ENCODE data around the gene ENTPD8. TPM values are rescaled to one million over a fixed set of nuclear protein-coding genes. Genes with fewer than 3 reads are reported as not detected.

Gene ENTPD8
- total and polyA plus RNA-seq, 2 donors (not counting 1 experiment from before 2014, with no cell fraction given), result not detected

- peaks cover 35% of the 10 kb centered on the region for H3K4me1 Mint-ChIP-seq
- Histone ChIP-seq H3K9me3 (ENCODE audit: control extremely low read depth in 1 of 3, control insufficient read depth in 2 of 3, insufficient read depth in 1 of 3, low read length in 2 of 3) (peaks cover 0 to 9% (median 0%) of the 10 kb centered on the region in 3 donors), H3K4me2 (replicated peaks; ENCODE audit: low read depth, low read length, poor library complexity, severe bottlenecking) (peak overlapping the region; percentile 99), H2AFZ (ENCODE audit: insufficient read depth, low read depth, low read length, poor library complexity, severe bottlenecking) (no peak overlapping the region), H3K9ac (ENCODE audit: low read length) (no peak overlapping the region), H3K27me3 (replicated peaks in 1 of 4; ENCODE audit: control extremely low read depth in 1 of 4, control insufficient read depth in 3 of 4, insufficient read depth in 4 of 4, low read length in 3 of 4) (no peaks in the 10 kb centered on the region), H3K27ac (ENCODE audit: low read length in 2 of 2) (no peak overlapping the region), H3K79me2 (ENCODE audit: control insufficient read depth, insufficient read depth, low read length) (peaks cover 6% of the 10 kb centered on the region), H3K36me3 (replicated peaks in 1 of 2; ENCODE audit: control extremely low read depth in 1 of 2, control insufficient read depth in 1 of 2, extremely low read depth in 1 of 2, insufficient read depth in 2 of 2, low read length in 1 of 2) (peaks cover 0 to 3% of the 10 kb centered on the region in 2 experiments), H3K4me3 (ENCODE audit: control extremely low read depth in 1 of 5, extremely low read depth in 1 of 5, insufficient read depth in 1 of 5, low read depth in 2 of 5, low read length in 4 of 5) (no peak overlapping the region), H4K20me1 (ENCODE audit: control insufficient read depth, insufficient read depth, low read length, poor library complexity, severe bottlenecking) (peaks cover 16% of the 10 kb centered on the region), H3K4me1 (ENCODE audit: control insufficient read depth in 2 of 2, insufficient read depth in 2 of 2, low read length in 2 of 2) (peaks cover 59 to 72% of the 10 kb centered on the region in 2 donors)
- H3K4me3 Mint-ChIP-seq, result peak overlapping the region; percentile 56
- ChIA-PET CTCF (interaction anchor here (0.6 kb wide), 1 partner anchor 585 kb away, joined by 4 read pairs; no protein-coding TSS in a partner anchor), POLR2A (no interaction called here)
- no peaks in the 10 kb centered on the region for H3K27me3 Mint-ChIP-seq
- H3K9me3 Mint-ChIP-seq (ENCODE audit: insufficient read depth), result no peaks in the 10 kb centered on the region
- DNase-seq, result peak; percentile 39
- peak overlapping the region; percentile 41 for H3K27ac Mint-ChIP-seq
- intact Hi-C loops (cut with micrococcal nuclease), result loop anchor here (10.0 kb wide), 1 partner anchor 663 kb away; the partner anchor contains the start of genes CCDC183 and TMEM141
- no peak for ATAC-seq (ENCODE audit: low read depth)
- no peak for TF ChIP-seq CTCF (IDR thresholded peaks at IDR 0.05)
- TF ChIP-seq EZH2 (IDR thresholded peaks at IDR 0.05; ENCODE audit: borderline replicate concordance, insufficient read depth, low read depth, low read length, poor library complexity, severe bottlenecking), result no peak
- 96% methylated on average over 40 of the region's 44 CpGs for WGBS (ENCODE audit: insufficient coverage)
Measured at GRCh38 chr9:137457406-137458193, 16.4 kb upstream of the ENTPD8 start.

GRCh38 chr9:137456864-137457405, 15.8 kb upstream of the ENTPD8 start:
- WGBS (ENCODE audit: insufficient coverage), result 100% methylated on average over 6 of the region's 10 CpGs
- Histone ChIP-seq H4K20me1 (ENCODE audit: control insufficient read depth, insufficient read depth, low read length, poor library complexity, severe bottlenecking) (peaks cover 16% of the 10 kb centered on the region), H3K9me3 (ENCODE audit: control extremely low read depth in 1 of 3, control insufficient read depth in 2 of 3, insufficient read depth in 1 of 3, low read length in 2 of 3) (peaks cover 0 to 9% (median 0%) of the 10 kb centered on the region in 3 donors), H2AFZ (ENCODE audit: insufficient read depth, low read depth, low read length, poor library complexity, severe bottlenecking) (no peak overlapping the region), H3K4me3 (ENCODE audit: control extremely low read depth in 1 of 5, extremely low read depth in 1 of 5, insufficient read depth in 1 of 5, low read depth in 2 of 5, low read length in 4 of 5) (no peak overlapping the region), H3K36me3 (replicated peaks in 1 of 2; ENCODE audit: control extremely low read depth in 1 of 2, control insufficient read depth in 1 of 2, extremely low read depth in 1 of 2, insufficient read depth in 2 of 2, low read length in 1 of 2) (peaks cover 0 to 3% of the 10 kb centered on the region in 2 experiments), H3K9ac (ENCODE audit: low read length) (no peak overlapping the region), H3K27ac (ENCODE audit: low read length in 2 of 2) (no peak overlapping the region), H3K79me2 (ENCODE audit: control insufficient read depth, insufficient read depth, low read length) (peaks cover 6% of the 10 kb centered on the region), H3K4me1 (ENCODE audit: control insufficient read depth in 2 of 2, insufficient read depth in 2 of 2, low read length in 2 of 2) (peaks cover 60 to 72% of the 10 kb centered on the region in 2 donors), H3K4me2 (replicated peaks; ENCODE audit: low read depth, low read length, poor library complexity, severe bottlenecking) (no peak overlapping the region), H3K27me3 (replicated peaks in 1 of 4; ENCODE audit: control extremely low read depth in 1 of 4, control insufficient read depth in 3 of 4, insufficient read depth in 4 of 4, low read length in 3 of 4) (no peaks in the 10 kb centered on the region)
- ATAC-seq (ENCODE audit: low read depth) (no peak), DNase-seq (peak; percentile 17)
- H3K27ac Mint-ChIP-seq, result no peak overlapping the region
- peak overlapping the region; percentile 23 for H3K4me3 Mint-ChIP-seq
- CTCF ChIA-PET, result no interaction called here
- H3K9me3 Mint-ChIP-seq (ENCODE audit: insufficient read depth), result no peaks in the 10 kb centered on the region
- TF ChIP-seq EZH2 (IDR thresholded peaks at IDR 0.05; ENCODE audit: borderline replicate concordance, insufficient read depth, low read depth, low read length, poor library complexity, severe bottlenecking) (no peak), CTCF (IDR thresholded peaks at IDR 0.05) (no peak)
- POLR2A ChIA-PET, result no interaction called here
- intact Hi-C loops (cut with micrococcal nuclease), result loop anchor here (10.0 kb wide), 1 partner anchor 662 kb away; the partner anchor contains the start of genes CCDC183 and TMEM141
- peaks cover 40% of the 10 kb centered on the region for H3K4me1 Mint-ChIP-seq
- no peaks in the 10 kb centered on the region for H3K27me3 Mint-ChIP-seq

Measured in B cell (primary cell).